Pancreas (tissue), 10 donors: Measurements from ENCODE around the gene OR51B5. TPM values are rescaled to one million over a fixed set of nuclear protein-coding genes. Genes with fewer than 3 reads are reported as not detected.
"Not testable (repeated sequence)": the region's sequence is repeated elsewhere in the genome, so short reads cannot be mapped to it uniquely, and the experiment has no call there.

Source experiments
- ATAC-seq, 4 donors: fragments of 200-7000 bp; cut with Tn5 transposase; one replicate each; pipeline versions ENCODE4 v1.8.0 to v1.9.1; 2020; ENCODE audit warnings: mild to moderate bottlenecking in 4 of 4, moderate library complexity in 4 of 4
- DNase-seq, 6 donors: peaks; one replicate each; pipeline ENCODE4 v3.0.0-alpha.2; 2020
- FAIRE-seq: peaks from 2 replicates; lab custom pipeline; 2012; peaks lifted over from hg19 to GRCh38; lab: Jason Lieb, UNC
- H3K27ac ChIP-seq, 4 donors: fragments of 200-600 bp; sonication (generic); 1 replicate in 3 of 4; 2 replicates in 1 of 4; pipeline versions ENCODE4 v1.5.0 to v1.8.0; 2020
- H3K27me3 ChIP-seq, 4 donors: fragments of 200-600 bp; one replicate each; pipeline ENCODE4 v1.8.0; 2021
- H3K36me3 ChIP-seq, 3 donors: fragments of 200-600 bp; sonication (generic) in 1 of 3; one replicate each; pipeline versions ENCODE4 v1.5.0 to v1.8.0; 2020 to 2021
- H3K4me1 ChIP-seq, 3 donors: fragments of 200-600 bp; one replicate each; pipeline ENCODE4 v1.8.0; 2021
- H3K4me3 ChIP-seq, 4 donors: fragments of 200-600 bp; sonication (generic) in 2 of 4; one replicate each; pipeline versions ENCODE4 v1.5.0 to v1.8.0; 2020 to 2021
- H3K9me3 ChIP-seq, 4 donors: fragments of 200-600 bp; one replicate each; pipeline ENCODE4 v1.8.0; 2021
- WGBS, 2 donors: extraction: QIAGEN DNeasy Blood & Tissue Kit; methylation state at CpG; one replicate each; pipeline ENCODE4 v1.1.7; 2013; 5-methylcytosine and 5-hydroxymethylcytosine counted together
- intact Hi-C, 3 donors: fragments of 100-400 bp; cut with DNase I; formaldehyde crosslinking; loops; one replicate each; pipeline versions ENCODE4 v1.11.1 to v1.14.2; 2022
- polyA plus RNA-seq, 2 donors: library from polyadenylated mRNA; stranded (reverse); fragments of 200-250 nt; gene quantifications; one replicate each; pipeline ENCODE4 v1.2.3, GENCODE V29; 2013
- total RNA-seq, 6 donors: library from RNA; stranded (reverse); fragmentation: NEBNext Ultra II Directional in 4 of 6; extraction: Animal tissue kit (Norgen Biotek cat#: 25700) in 4 of 6; gene quantifications; one replicate each; pipeline versions ENCODE4 v1.2.1 to v1.2.4, GENCODE V29; 2021 to 2023
- TF ChIP-seq, protein P1 (sequence below), 4 donors: fragments of 200-600 bp; sonication (generic) in 3 of 4; IDR thresholded peaks; one replicate each; pipeline versions ENCODE4 v1.5.0 to v1.8.0; 2021; ENCODE audit warnings: antibody characterized with exemption in 4 of 4
- donor health status: healthy with polysubstance abuse.
- donor health status: DM: no; HTN: no; CAD: no; lungs with moderate emphysema.
- donor health status: DM: no; HTN: no; CAD: no.
- donor health status: control.
- donor health status: control.
- donor health status: Bipolar disorder and iron deficiency.
- donor health status: DM: yes; HTN: yes; CAD: no.
- donor health status: DM: no; HTN: no; CAD: no.
- donor health status: DM: no; HTN: no; CAD: no.
- donor health status: DM: yes; HTN: yes; CAD: no.

Gene OR51B5
- total and polyA plus RNA-seq, 8 donors: 0.05 to 0.24 (median 0.17) TPM; not detected in 4

- TF ChIP-seq, protein P1, sequence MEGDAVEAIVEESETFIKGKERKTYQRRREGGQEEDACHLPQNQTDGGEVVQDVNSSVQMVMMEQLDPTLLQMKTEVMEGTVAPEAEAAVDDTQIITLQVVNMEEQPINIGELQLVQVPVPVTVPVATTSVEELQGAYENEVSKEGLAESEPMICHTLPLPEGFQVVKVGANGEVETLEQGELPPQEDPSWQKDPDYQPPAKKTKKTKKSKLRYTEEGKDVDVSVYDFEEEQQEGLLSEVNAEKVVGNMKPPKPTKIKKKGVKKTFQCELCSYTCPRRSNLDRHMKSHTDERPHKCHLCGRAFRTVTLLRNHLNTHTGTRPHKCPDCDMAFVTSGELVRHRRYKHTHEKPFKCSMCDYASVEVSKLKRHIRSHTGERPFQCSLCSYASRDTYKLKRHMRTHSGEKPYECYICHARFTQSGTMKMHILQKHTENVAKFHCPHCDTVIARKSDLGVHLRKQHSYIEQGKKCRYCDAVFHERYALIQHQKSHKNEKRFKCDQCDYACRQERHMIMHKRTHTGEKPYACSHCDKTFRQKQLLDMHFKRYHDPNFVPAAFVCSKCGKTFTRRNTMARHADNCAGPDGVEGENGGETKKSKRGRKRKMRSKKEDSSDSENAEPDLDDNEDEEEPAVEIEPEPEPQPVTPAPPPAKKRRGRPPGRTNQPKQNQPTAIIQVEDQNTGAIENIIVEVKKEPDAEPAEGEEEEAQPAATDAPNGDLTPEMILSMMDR (IDR thresholded peaks at IDR 0.05): no peak
- FAIRE-seq (no peak), DNase-seq (no peak), ATAC-seq (no peak)
- Histone ChIP-seq H3K27me3 (no peaks in the 10 kb centered on the region), H3K36me3 (no peaks in the 10 kb centered on the region), H3K9me3 (no peaks in the 10 kb centered on the region), H3K4me1 (no peaks in the 10 kb centered on the region), H3K4me3 (no peak overlapping the region), H3K27ac (no peak overlapping the region)
- intact Hi-C loops: no loop called here
- WGBS, 2 donors: 27 to 28% methylated on average over 1 of the region's 1 CpG
Measured at GRCh38 chr11:5349550-5349949, 6.2 kb upstream of the OR51B5 start.

DNA sequence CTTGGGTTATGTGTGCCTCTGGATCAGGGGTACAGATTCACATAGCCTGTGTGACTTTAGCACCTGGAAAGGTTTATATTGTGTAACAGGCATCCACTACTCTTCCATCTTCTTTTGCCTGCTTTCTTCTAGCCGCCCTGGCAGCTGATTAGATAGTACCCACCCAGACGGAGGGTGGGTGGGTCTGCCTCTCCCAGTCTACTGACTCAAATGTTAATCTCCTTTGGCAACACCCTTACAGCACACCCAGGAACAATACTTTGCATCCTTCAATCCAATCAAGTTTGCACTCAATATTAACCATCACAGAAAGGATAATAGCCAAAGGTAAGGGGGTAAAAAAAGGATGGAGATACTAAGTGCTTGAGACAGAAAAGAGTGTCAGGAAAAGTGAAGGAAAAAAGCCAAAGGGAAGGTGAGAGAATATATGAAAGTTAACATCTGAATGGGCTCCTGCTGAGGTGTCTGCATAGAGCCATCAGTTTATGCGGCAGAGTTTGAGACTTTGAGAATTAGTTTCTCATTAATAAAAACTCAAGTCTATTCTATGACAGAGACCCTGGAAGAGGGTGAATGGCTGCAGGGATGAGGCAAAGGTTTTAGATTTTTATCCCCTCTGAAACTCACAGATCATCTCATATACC, 5.3 kb upstream of the OR51B5 start:
- H3K27ac ChIP-seq: no peak overlapping the region
- no peaks in the 10 kb centered on the region for H3K27me3 ChIP-seq
- intact Hi-C loops: no loop called here
- no peak for ATAC-seq
- H3K4me1 ChIP-seq: no peaks in the 10 kb centered on the region
- no peaks in the 10 kb centered on the region for H3K9me3 ChIP-seq
- 21 to 22% methylated on average over 3 of the region's 3 CpGs for WGBS, 2 donors
- H3K4me3 ChIP-seq: no peak overlapping the region
- DNase-seq: no peak
- FAIRE-seq: no peak
- no peaks in the 10 kb centered on the region for H3K36me3 ChIP-seq
- TF ChIP-seq, protein P1 (IDR thresholded peaks at IDR 0.05): no peak

DNA sequence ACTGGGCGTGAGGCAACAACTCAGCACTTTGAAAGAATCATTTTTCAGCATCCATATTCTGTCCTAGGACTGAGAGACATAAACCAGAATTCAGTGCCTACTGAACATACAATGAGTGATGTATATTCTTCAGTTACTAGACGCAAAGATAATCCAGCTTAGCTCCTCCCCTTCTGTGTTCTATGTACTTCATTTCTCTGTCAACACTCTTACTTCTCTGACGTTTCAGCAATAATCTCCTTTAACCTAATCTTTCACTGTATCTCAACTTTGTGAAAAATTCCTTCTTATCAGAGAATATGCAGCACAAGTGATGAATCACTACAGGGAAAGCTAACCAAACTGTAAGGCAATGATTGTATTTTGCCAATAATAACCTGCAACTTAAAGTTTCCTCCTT, 2.5 kb upstream of the OR51B5 start:
- FAIRE-seq: no peak
- Histone ChIP-seq H3K4me1 (no peaks in the 10 kb centered on the region), H3K27me3 (no peaks in the 10 kb centered on the region), H3K36me3 (no peaks in the 10 kb centered on the region), H3K4me3 (no peak overlapping the region), H3K27ac (no peak overlapping the region), H3K9me3 (no peaks in the 10 kb centered on the region)
- 40 to 54% methylated on average over 3 of the region's 3 CpGs for WGBS, 2 donors
- DNase-seq: no peak
- intact Hi-C loops: no loop called here
- no peak for ATAC-seq
- TF ChIP-seq, protein P1 (IDR thresholded peaks at IDR 0.05): no peak

DNA sequence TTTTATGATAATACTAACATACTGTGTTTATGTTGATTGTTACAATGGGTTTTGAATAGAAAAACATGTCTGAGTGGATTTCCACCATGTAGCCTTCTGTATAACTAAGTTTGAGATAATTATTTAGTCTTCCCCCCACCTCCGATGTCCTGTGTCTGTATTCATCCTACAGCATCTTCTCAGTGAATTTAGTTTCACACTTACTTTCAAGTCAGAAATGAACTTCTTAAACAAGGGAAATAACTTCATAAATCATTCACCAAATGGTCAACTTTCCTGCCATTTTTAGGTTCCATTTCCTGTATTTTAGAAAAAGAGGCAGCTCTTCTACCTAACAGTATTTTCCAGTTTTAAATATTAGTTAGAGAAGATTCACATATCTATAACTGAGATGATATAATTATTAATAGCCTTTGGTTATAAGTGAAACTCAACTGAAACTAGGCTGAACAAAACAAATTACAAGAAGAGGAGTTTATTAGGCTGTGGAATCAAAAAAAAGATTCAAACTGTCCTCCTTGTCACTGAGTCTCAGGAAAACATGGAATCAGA, 3.5 kb downstream of the OR51B5 start:
- FAIRE-seq (no peak), DNase-seq (no peak), ATAC-seq (no peak)
- no peaks in the 10 kb centered on the region for H3K27me3 ChIP-seq
- H3K4me1 ChIP-seq: no peaks in the 10 kb centered on the region
- WGBS, 2 donors: 80 to 81% methylated on average over 1 of the region's 1 CpG
- intact Hi-C loops: no loop called here
- no peaks in the 10 kb centered on the region for H3K36me3 ChIP-seq
- no peak overlapping the region for H3K4me3 ChIP-seq
- no peaks in the 10 kb centered on the region for H3K9me3 ChIP-seq
- TF ChIP-seq, protein P1 (IDR thresholded peaks at IDR 0.05): no peak
- H3K27ac ChIP-seq: no peak overlapping the region

- ATAC-seq, H3K4me3 ChIP-seq, H3K9me3 ChIP-seq, H3K27me3 ChIP-seq, H3K4me1 ChIP-seq, DNase-seq, intact Hi-C loops, FAIRE-seq, H3K27ac ChIP-seq, H3K36me3 ChIP-seq: not testable (repeated sequence)
- WGBS, 2 donors: 46 to 51% methylated on average over 1 of the region's 1 CpG
Measured at GRCh38 chr11:5337253-5337652, 6.1 kb downstream of the OR51B5 start.
